ENCODE results near the gene GABRR1.
A peak's percentile ranks its signal among the peaks of the same experiment; 100 is the strongest.

GRCh38 chr6:89239338-89239737 lies 22.2 kb upstream of the GABRR1 start:
- TF ChIP-seq, protein P1, sequence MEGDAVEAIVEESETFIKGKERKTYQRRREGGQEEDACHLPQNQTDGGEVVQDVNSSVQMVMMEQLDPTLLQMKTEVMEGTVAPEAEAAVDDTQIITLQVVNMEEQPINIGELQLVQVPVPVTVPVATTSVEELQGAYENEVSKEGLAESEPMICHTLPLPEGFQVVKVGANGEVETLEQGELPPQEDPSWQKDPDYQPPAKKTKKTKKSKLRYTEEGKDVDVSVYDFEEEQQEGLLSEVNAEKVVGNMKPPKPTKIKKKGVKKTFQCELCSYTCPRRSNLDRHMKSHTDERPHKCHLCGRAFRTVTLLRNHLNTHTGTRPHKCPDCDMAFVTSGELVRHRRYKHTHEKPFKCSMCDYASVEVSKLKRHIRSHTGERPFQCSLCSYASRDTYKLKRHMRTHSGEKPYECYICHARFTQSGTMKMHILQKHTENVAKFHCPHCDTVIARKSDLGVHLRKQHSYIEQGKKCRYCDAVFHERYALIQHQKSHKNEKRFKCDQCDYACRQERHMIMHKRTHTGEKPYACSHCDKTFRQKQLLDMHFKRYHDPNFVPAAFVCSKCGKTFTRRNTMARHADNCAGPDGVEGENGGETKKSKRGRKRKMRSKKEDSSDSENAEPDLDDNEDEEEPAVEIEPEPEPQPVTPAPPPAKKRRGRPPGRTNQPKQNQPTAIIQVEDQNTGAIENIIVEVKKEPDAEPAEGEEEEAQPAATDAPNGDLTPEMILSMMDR (IDR thresholded peaks at IDR 0.05 in 8 of 11, conservative IDR thresholded peaks at IDR 0.05 in 3 of 11): peak in 4 of 11 experiments; percentile 7 to 41 (median 24)
- TF ChIP-seq POLR2AphosphoS5 (IDR thresholded peaks at IDR 0.05): no peak
- TF ChIP-seq POLR2A (IDR thresholded peaks at IDR 0.05): no peak
